Posterior cingulate gyrus (tissue), 11 donors: Measurements from ENCODE around the gene CCDC158.
A peak's percentile ranks its signal among the peaks of the same experiment; 100 is the strongest.
"Not testable (repeated sequence)": the region's sequence is repeated elsewhere in the genome, so short reads cannot be mapped to it uniquely, and the experiment has no call there.

Experiments
- DNase-seq, 10 donors: peaks; one replicate each; pipeline versions ENCODE4 v3.0.0 to v3.0.0-alpha.2; 2020 to 2021; ENCODE audit warnings: mixed read lengths in 3 of 10
- intact Hi-C: fragments of 100-400 bp; cut with DNase I; formaldehyde crosslinking; loops from one replicate; pipeline ENCODE4 v1.15.1; 2023

CCDC158 gene

DNA sequence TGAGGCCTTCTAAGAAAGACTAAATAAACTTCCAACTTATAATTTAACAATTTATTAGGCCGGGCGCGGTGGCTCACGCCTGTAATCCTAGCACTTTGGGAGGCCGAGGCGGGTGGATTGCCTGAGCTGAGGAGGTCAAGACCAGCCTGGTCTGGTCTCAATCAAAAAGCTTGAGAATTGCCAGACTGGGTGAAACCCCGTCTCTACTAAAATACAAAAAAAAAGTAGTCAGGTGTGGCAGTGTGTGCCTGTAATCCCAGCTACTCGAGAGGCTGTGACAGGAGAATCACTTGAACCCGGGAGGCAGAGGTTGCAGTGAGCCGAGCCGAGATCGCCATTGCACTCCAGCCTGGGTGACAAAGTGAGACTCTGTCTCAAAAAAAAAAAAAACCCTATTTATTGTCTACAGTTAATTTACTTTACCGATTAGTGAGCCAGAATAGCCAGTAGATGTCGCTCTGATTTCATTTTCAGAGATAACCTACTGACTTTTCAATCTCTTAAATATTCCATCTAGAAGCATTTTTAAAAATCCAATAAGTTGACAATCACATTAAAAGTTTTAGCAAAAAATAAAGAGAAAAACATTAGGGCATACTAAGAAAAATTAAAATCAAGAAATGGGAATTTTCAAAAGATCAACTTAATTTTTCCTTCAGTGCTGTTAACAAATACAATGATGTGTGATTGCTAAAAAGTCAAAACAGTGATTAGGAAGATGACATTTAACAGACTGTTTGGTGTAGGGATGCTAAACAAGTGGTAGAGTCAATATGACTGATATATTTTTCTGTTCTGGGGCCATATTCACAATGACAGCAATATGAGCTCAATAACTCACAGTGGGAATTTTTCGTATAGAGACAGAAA lies 9.8 kb upstream of the CCDC158 start:
- intact Hi-C loops: loop anchor here (1.0 to 10.0 kb wide), 3 partner anchors 75 to 614 kb away; no protein-coding TSS in a partner anchor
- DNase-seq: peak in 1 of 10 donors; percentile 52

DNA sequence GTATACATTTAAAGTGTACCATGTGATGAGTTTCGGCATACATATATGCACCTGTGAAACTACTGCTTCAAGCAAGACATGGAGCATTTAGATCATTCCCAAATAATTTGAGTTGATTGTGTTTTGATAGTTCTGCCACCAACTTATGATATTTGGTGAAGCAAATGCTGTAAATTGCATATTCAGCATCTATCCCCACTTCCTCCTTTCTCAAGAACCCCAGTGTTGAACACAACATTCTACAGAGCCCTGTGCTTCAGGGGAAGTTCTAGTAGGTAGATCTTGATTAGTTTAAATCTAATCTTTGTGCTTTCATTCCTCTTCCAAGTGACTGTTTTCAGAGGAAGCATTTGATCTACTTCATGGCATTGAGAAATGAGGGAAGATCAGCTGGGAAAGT lies 8.7 kb upstream of the CCDC158 start:
- intact Hi-C loops: loop anchor here (10.0 kb wide), 2 partner anchors 325 to 615 kb away; no protein-coding TSS in a partner anchor
- DNase-seq: no peak

DNA sequence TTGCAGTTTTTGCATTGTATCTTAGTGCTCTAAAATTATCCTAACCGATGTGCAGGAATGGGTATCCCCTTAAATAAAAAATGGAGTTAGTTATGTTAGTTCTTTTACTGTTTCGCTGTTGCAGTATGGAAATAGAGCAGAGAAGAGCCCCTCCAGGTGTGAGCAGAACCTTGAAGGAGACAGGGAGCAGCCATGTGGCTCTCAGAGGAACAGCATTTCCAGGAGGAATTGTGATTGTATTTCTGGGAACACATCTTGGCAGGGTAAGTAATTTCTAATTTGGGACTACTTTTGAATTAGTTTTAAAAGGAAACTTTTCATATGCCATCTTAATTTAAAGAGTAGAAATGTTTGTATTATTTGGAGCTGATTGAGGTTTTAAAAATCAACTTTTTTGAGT lies 5.3 kb upstream of the CCDC158 start:
- no peak for DNase-seq
- intact Hi-C loops: no loop called here

DNA sequence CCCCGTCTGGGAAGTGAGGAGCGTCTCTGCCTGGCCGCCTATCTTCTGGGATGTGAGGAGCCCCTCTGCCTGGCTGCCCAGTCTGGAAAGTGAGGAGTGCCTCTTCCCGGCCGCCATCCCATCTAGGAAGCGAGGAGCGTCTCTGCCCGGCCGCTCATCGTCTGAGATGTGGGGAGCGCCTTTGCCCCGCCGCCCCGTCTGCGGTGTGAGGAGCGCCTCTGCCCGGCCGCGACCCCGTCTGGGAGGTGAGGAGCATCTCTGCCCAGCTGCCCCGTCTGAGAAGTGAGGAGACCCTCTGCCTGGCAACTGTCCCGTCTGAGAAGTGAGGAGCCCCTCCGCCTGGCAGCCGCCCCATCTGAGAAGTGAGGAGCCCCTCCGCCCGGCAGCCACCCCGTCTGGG lies 2.2 kb upstream of the CCDC158 start:
- DNase-seq, intact Hi-C loops: not testable (repeated sequence)

DNA sequence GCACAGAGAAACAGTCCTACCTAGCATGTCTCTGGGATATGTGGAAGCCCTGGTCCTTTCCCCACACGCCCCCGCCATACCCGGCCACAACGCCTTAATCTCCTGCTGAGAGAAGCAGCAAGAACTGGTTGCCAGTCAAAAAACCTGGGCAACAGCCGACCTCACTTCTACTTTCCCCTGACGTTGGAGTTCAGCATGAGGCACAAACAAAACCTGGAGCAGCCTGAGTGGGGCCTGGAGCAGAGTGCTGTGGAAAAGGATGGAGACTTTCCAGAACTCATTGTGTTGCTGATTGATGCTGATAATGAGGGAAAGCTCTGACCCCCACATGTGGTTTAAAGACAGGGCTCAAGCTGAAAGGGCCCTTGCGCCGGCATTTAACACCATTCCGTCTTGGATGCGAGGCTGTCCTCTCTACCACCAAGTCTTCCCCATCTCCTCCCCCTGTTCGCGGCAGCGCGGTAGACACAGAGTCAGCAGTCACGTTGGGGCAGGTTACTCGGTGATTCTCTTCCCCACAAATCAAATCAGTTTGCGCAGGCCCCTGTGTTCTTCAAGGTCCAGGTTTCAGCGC lies 666 bp downstream of the CCDC158 start:
- no peak for DNase-seq
- intact Hi-C loops: no loop called here

- intact Hi-C loops: no loop called here
Measured at GRCh38 chr4:76410636-76411035, 10.3 kb downstream of the CCDC158 start.

DNA sequence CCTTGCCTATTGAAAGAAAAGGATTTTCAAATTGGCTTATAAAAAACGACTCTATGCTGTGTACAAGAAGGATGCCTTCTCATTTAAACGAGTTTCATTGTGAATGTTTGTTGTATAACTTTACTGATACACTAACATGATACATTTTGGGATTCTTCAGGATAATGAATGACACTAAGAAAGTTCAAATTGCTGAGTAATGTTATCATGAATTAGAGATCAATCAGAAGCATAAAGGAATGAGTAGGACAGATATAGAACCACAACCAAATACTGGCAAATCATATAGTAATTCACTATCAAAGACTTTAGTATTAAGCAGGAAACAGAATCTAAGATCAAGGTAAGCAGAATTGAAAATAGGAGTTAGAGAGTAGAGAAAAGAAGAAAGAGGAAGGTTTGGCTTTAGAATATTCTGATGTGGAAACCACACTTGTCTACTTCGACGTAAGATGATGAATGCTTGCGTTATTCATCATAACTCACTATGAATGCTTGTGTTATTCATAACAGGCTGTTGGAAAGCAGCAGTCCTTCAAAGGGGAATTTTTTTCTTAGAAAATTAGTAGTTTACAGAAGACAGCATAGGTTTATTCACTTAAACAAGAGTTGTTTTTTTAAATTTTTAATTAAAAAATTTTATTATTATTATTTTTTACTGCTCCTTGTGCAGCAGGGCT lies 13.4 kb downstream of the CCDC158 start:
- DNase-seq: no peak
- intact Hi-C loops: no loop called here

More at GRCh38 chr4:76410636-76411035, 10.3 kb downstream of the CCDC158 start:
- no peak for DNase-seq

GRCh38 chr4:76406081-76406480 lies 14.9 kb downstream of the CCDC158 start:
- DNase-seq: no peak

GRCh38 chr4:76401654-76402053 lies 19.3 kb downstream of the CCDC158 start:
- DNase-seq: no peak
- intact Hi-C loops: no loop called here

More at GRCh38 chr4:76406081-76406480, 14.9 kb downstream of the CCDC158 start:
- intact Hi-C loops: no loop called here

- intact Hi-C loops: no loop called here
- no peak for DNase-seq
Measured at GRCh38 chr4:76388160-76388908, 32.6 kb downstream of the CCDC158 start.

DNA sequence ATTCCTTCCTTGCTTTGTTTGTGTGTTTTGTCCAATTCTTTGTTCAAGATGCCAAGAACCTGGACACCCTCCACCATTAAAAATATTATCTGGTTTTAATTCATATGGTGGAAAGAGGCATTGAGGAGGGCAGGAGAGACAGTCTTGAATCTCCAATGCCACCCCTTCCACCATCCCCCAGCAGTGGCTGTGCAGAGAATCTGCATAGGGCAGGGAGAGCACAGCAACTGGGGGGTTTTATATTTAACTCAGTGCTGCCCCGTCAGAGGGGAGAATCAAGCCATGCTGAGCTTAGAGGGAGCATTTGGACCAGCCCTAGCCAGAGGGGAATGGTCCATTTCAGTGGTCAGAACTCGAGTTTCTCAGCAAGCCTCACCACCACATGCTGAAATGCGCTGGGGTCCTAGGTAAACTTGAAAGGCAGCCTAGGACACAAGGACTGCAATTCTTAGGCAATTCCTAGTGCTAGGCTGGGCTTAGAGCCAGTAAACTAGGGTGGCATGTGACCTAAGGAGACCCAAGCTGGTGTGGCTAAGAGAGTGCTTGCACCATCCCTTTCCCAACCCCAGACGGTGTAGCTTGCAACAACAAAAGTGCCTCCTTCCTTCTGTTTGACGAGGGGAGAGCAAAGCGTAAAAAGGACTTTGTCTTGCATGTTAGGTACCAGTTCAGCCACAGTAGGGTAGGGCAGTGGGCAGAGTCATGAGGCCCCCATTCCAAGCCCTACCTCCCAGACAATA lies 34.2 kb downstream of the CCDC158 start:
- intact Hi-C loops: no loop called here
- no peak for DNase-seq

- no peak for DNase-seq
Measured at GRCh38 chr4:76385974-76386373, 35.0 kb downstream of the CCDC158 start.

GRCh38 chr4:76384052-76384451 lies 36.9 kb downstream of the CCDC158 start:
- intact Hi-C loops: no loop called here
- DNase-seq: no peak

More at GRCh38 chr4:76385974-76386373, 35.0 kb downstream of the CCDC158 start:
- intact Hi-C loops: no loop called here

- intact Hi-C loops: no loop called here
- no peak for DNase-seq
Measured at GRCh38 chr4:76383001-76383400, 37.9 kb downstream of the CCDC158 start.

DNA sequence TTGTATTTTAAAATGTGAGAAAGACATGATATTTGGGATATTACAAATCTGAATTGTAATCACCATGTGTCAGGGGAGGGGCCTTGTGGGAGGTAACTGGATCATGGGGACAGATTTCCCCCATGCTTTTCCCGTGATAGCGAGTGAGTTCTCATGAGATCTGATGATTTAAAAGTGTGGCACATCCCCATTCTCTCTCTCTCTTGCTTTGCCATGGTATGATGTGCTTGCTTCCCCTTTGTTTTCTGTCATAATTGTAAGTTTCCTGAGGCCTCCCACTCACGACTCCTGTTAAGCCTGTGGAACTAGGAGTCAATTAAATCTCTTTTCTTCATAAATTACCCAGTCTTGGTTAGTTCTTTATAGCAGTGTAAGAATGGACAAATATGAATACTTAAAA lies 39.0 kb downstream of the CCDC158 start:
- intact Hi-C loops: no loop called here
- DNase-seq: no peak

- no peak for DNase-seq
- intact Hi-C loops: no loop called here
Measured at GRCh38 chr4:76380561-76380960, 40.4 kb downstream of the CCDC158 start.

- DNase-seq: no peak
- intact Hi-C loops: no loop called here
Measured at GRCh38 chr4:76377911-76378310, 43.0 kb downstream of the CCDC158 start.

DNA sequence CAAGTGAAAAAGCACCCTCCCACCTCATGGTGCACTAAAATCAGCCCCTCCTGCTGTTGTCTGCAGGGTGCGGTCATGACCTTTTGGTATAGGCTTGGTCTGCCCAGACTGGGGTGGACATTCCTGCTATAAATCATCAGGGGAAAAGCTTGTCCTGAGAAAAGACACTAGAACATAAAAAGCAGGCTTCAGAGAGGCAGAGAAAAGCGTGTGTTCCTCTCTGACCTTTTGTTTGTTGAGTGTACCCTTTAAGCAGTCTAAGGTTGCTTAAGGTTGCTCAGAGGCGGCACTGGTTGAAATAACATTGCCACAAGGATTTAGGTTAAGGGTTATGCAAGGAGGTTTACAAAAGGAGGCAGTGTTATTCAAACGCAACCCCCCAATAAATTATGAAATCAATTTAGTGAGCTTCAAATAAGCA lies 43.5 kb downstream of the CCDC158 start:
- intact Hi-C loops: no loop called here
- DNase-seq: no peak

- DNase-seq: no peak
- intact Hi-C loops: no loop called here
Measured at GRCh38 chr4:76376534-76376933, 44.4 kb downstream of the CCDC158 start.

DNA sequence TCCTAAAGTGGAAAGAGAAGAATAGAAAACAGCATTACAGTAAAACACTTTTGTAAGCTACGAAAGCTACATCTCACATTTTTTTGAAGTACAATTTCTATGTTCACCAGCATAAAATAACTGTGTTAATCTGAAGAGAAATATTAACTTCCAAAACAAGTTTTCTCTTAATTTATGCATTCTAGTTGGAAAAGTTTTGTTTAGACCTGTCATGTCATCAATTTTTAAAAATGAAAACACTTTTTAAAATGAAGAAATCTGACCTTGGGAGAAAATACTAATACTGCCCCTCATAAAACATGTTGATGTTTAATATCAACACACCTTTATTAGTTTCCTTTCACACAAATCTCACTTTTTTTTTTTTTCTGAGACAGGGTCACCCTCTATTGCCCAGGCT lies 45.2 kb downstream of the CCDC158 start:
- DNase-seq: no peak
- intact Hi-C loops: no loop called here
